Measurements from ENCODE around the gene ELSPBP1. TPM values are rescaled to one million over a fixed set of nuclear protein-coding genes. Genes with fewer than 3 reads are reported as not detected.

The ELSPBP1 gene
- polyA plus RNA-seq, 4 donors = not detected

DNA sequence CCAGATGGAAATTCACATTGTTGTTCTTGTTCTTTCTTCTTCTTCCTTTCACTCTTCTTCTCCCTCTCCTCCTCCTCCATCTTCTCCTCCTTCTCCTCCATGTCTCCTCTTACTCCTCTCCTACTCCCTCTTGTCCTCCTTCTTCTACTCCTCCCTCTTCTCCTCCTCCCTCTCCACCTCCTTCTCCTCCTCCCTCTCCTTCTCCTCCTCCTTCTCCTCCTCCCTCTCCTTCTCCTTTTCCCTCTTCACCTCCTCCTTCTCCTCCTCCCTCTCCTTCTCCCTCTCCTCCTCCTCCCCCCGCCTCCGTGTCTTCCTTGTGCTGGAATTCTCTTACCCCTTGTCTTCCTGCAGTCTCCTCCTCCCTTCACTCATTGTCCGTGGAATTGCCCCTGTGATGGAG, 31.0 kb downstream of the ELSPBP1 start:
- 71 to 80% (median 75%) methylated on average over 3 of the region's 3 CpGs for WGBS, 3 donors
- DNase-seq = no peak
- H3K27ac ChIP-seq (ENCODE audit: low read depth in 1 of 3, low read length in 2 of 3) = no peak overlapping the region
- H3K9me3 ChIP-seq (ENCODE audit: control insufficient read depth in 2 of 2, insufficient read depth in 1 of 2, low read depth in 1 of 2, low read length in 1 of 2) = no peaks in the 10 kb centered on the region
- H3K36me3 ChIP-seq (ENCODE audit: control insufficient read depth in 3 of 3, insufficient read depth in 2 of 3, low read depth in 1 of 3, low read length in 3 of 3) = no peaks in the 10 kb centered on the region
- H3K4me1 ChIP-seq (ENCODE audit: control insufficient read depth in 3 of 3, insufficient read depth in 2 of 3, low read depth in 1 of 3, low read length in 2 of 3) = no peaks in the 10 kb centered on the region
- peaks cover 0 to 4% (median 3%) of the 10 kb centered on the region in 3 donors for H3K27me3 ChIP-seq (ENCODE audit: control insufficient read depth in 3 of 3, insufficient read depth in 3 of 3, low read length in 3 of 3)
- FAIRE-seq = no peak
- no peak overlapping the region for H3K4me3 ChIP-seq (ENCODE audit: low read depth in 1 of 3, low read length in 3 of 3)

DNA sequence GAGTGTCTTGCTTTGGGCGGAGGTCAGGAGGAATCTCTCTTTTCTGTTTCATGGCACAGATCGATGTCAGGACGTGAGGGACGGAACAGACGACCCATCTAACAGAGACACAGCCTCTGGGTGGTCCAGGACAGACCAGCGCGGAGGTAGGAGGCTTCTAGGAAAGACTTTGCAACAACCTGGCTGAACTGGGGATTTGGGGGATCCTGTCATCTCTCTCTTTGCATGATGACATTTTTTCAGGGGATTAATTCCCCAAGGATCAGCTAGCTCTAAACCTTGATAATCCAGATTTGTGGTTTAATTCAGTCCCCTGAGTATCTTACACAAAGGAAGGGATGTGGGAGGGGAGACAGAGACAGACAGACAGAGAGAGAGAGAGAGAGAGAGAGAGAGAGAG, 35.0 kb downstream of the ELSPBP1 start:
- FAIRE-seq (no peak), DNase-seq (no peak)
- no peaks in the 10 kb centered on the region for H3K9me3 ChIP-seq (ENCODE audit: control insufficient read depth in 2 of 2, insufficient read depth in 1 of 2, low read depth in 1 of 2, low read length in 1 of 2)
- H3K27ac ChIP-seq (ENCODE audit: low read depth in 1 of 3, low read length in 2 of 3) = no peak overlapping the region
- WGBS, 3 donors = 74 to 80% (median 75%) methylated on average over 7 of the region's 7 CpGs
- peaks cover 0 to 4% (median 3%) of the 10 kb centered on the region in 3 donors for H3K27me3 ChIP-seq (ENCODE audit: control insufficient read depth in 3 of 3, insufficient read depth in 3 of 3, low read length in 3 of 3)
- H3K36me3 ChIP-seq (ENCODE audit: control insufficient read depth in 3 of 3, insufficient read depth in 2 of 3, low read depth in 1 of 3, low read length in 3 of 3) = no peaks in the 10 kb centered on the region
- H3K4me1 ChIP-seq (ENCODE audit: control insufficient read depth in 3 of 3, insufficient read depth in 2 of 3, low read depth in 1 of 3, low read length in 2 of 3) = no peaks in the 10 kb centered on the region
- no peak overlapping the region for H3K4me3 ChIP-seq (ENCODE audit: low read depth in 1 of 3, low read length in 3 of 3)

DNA sequence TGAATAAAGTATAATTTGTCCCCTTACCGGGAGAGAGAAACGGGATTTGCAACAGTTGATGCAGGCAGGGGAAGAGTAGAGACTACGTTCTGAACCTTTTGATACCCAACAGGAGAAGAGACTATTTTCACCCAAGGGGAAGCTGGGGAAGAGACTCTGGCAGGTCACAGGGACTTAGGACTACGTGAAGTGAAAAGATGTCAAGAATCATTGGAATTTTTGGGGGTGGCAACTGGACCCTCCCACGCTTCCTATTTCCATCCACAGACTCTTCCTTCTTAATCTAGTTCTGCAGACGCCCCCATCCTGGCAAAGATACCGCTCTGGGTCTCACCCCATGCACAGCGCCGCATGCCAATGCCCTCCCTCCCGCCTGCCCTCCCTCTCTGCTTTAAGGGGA, 35.6 kb downstream of the ELSPBP1 start:
- H3K4me3 ChIP-seq (ENCODE audit: low read depth in 1 of 3, low read length in 3 of 3) = no peak overlapping the region
- no peak overlapping the region for H3K27ac ChIP-seq (ENCODE audit: low read depth in 1 of 3, low read length in 2 of 3)
- H3K4me1 ChIP-seq (ENCODE audit: control insufficient read depth in 3 of 3, insufficient read depth in 2 of 3, low read depth in 1 of 3, low read length in 2 of 3) = no peaks in the 10 kb centered on the region
- DNase-seq = no peak
- peaks cover 0 to 4% (median 3%) of the 10 kb centered on the region in 3 donors for H3K27me3 ChIP-seq (ENCODE audit: control insufficient read depth in 3 of 3, insufficient read depth in 3 of 3, low read length in 3 of 3)
- no peaks in the 10 kb centered on the region for H3K36me3 ChIP-seq (ENCODE audit: control insufficient read depth in 3 of 3, insufficient read depth in 2 of 3, low read depth in 1 of 3, low read length in 3 of 3)
- FAIRE-seq = no peak
- H3K9me3 ChIP-seq (ENCODE audit: control insufficient read depth in 2 of 2, insufficient read depth in 1 of 2, low read depth in 1 of 2, low read length in 1 of 2) = no peaks in the 10 kb centered on the region
- WGBS, 3 donors = 68 to 72% (median 72%) methylated on average over 10 of the region's 10 CpGs

DNA sequence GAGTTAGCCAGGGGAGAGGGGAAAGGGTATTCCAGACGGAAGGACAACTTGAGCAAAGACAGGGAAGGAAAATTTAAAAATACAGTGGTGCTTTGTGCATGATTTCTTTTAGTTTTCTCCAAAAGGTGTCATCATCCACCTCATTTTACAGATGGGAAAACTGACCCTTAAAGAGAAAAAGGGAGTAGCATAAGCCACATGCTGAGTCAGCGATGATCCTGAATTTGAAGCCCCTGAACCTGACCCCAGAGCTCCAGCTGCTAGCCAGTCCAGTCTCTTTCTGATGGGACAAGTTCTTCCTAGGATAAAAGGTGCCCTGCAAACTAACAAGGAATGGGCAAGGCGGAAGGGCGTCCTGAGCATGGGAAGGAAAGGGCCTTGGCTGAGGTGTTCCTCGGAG, 39.2 kb downstream of the ELSPBP1 start:
- no peaks in the 10 kb centered on the region for H3K4me1 ChIP-seq (ENCODE audit: control insufficient read depth in 3 of 3, insufficient read depth in 2 of 3, low read depth in 1 of 3, low read length in 2 of 3)
- H3K27ac ChIP-seq (ENCODE audit: low read depth in 1 of 3, low read length in 2 of 3) = no peak overlapping the region
- H3K4me3 ChIP-seq (ENCODE audit: low read depth in 1 of 3, low read length in 3 of 3) = no peak overlapping the region
- DNase-seq (no peak), FAIRE-seq (no peak)
- 72 to 76% (median 72%) methylated on average over 5 of the region's 5 CpGs for WGBS, 3 donors
- no peaks in the 10 kb centered on the region for H3K9me3 ChIP-seq (ENCODE audit: control insufficient read depth in 2 of 2, insufficient read depth in 1 of 2, low read depth in 1 of 2, low read length in 1 of 2)
- H3K36me3 ChIP-seq (ENCODE audit: control insufficient read depth in 3 of 3, insufficient read depth in 2 of 3, low read depth in 1 of 3, low read length in 3 of 3) = no peaks in the 10 kb centered on the region
- no peaks in the 10 kb centered on the region for H3K27me3 ChIP-seq (ENCODE audit: control insufficient read depth in 3 of 3, insufficient read depth in 3 of 3, low read length in 3 of 3)

DNA sequence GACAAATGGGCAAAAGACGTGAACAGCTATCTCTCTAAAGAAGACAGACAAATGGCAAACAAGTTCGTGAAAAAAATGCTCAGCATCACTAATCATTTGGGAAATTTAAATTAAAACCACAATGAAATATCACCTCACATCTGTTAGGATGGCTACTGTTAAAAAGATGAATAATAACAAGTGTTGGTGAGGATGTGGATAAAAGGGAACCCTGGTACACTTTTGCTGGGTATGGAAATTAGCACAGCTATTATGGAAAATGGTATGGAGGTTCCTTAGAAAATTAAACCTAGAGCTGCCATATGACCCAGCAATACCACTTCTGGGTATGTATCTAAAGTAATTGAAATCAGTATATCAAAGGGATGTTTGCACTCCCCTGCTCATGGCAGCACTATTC, 42.3 kb downstream of the ELSPBP1 start:
- 75 to 90% (median 88%) methylated on average over 2 of the region's 2 CpGs for WGBS, 3 donors
- no peak for FAIRE-seq

DNA sequence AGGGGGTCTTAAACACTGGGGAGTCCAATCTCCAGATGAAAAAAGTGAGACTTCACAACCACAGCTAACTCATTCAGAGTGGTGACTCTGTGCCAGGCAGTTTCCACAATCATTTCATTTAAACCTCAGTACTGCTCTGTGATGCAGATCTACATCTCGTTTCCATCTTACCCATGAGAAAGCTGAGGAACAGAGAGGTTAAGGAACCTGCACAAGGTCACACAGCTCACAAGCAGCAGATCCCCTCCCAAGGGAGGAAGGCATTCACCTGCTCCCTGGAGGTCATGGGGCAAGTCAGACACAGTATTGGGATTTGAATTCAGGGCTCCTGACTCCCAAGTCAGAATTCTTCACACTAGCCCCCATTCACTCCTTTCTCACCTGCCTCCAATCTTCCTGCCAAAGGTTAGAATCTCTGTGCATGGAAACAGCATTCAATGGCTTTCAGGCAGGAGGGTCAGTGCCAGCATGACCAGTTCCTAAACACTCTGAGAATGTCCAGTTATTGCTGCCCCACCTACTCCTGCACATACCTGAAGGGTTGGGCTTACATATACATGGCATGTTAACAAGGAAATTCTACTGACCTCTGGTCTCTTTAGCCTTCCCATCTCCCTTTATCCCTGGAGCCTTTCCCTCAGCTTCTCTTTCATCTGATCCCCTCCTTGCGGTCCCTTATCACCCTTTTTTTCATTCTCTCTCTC, 47.6 kb downstream of the ELSPBP1 start:
- DNase-seq = no peak

More for the DNA sequence above, 42.3 kb downstream of the ELSPBP1 start:
- DNase-seq = no peak
- Histone ChIP-seq H3K36me3 (ENCODE audit: control insufficient read depth in 3 of 3, insufficient read depth in 2 of 3, low read depth in 1 of 3, low read length in 3 of 3) (no peaks in the 10 kb centered on the region), H3K27ac (ENCODE audit: low read depth in 1 of 3, low read length in 2 of 3) (no peak overlapping the region), H3K4me1 (ENCODE audit: control insufficient read depth in 3 of 3, insufficient read depth in 2 of 3, low read depth in 1 of 3, low read length in 2 of 3) (no peaks in the 10 kb centered on the region), H3K4me3 (ENCODE audit: low read depth in 1 of 3, low read length in 3 of 3) (no peak overlapping the region), H3K9me3 (ENCODE audit: control insufficient read depth in 2 of 2, insufficient read depth in 1 of 2, low read depth in 1 of 2, low read length in 1 of 2) (no peaks in the 10 kb centered on the region), H3K27me3 (ENCODE audit: control insufficient read depth in 3 of 3, insufficient read depth in 3 of 3, low read length in 3 of 3) (peaks cover 0 to 11% (median 0%) of the 10 kb centered on the region in 3 donors)

DNA sequence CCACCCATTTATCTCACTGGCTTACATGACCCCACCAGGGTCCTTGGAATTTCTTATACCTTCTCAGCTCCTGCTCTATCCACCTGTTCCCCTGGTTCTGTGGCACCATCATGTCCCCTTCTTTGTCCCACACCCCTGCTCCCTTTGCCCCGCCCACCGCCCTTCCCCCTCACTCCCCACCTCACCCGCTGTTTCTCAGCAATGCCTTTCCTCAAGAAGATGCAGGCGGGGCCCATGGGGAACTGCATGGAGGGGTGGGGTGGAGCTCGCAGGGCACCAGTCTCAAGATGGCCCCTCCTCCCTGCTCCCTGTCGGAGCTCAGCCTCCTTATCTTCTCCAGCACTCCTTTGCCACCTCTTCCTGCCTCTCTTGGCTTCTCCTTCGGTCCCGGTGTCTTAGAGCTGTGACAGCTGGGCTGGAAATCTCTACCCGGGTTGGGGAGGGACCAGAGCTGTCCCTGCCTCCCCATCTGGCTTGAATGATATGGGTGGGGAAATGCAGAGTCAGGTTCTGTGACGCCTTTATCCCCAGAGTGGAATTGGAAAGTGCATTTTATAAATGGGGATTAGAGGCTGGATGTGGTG, 49.3 kb downstream of the ELSPBP1 start, which contains the start of gene CABP5:
Gene CABP5 (minus strand): TSS at position 405 of the 584 bp plus-strand sequence. CDS start 157 bp downstream, at position 248.
- 68 to 75% (median 68%) methylated on average over 10 of the region's 10 CpGs for WGBS, 3 donors
- no peak within 1 kb of the TSS for H3K27ac ChIP-seq (ENCODE audit: low read depth in 1 of 3, low read length in 2 of 3)
- H3K27me3 ChIP-seq (ENCODE audit: control insufficient read depth in 3 of 3, insufficient read depth in 3 of 3, low read length in 3 of 3) = peaks cover 0 to 11% (median 0%) of the 10 kb centered on the region in 3 donors
- no peaks in the 10 kb centered on the region for H3K4me1 ChIP-seq (ENCODE audit: control insufficient read depth in 3 of 3, insufficient read depth in 2 of 3, low read depth in 1 of 3, low read length in 2 of 3)
- DNase-seq = no peak
- FAIRE-seq = no peak
- no peaks in the 10 kb centered on the region for H3K36me3 ChIP-seq (ENCODE audit: control insufficient read depth in 3 of 3, insufficient read depth in 2 of 3, low read depth in 1 of 3, low read length in 3 of 3)
- no peak within 1 kb of the TSS for H3K4me3 ChIP-seq (ENCODE audit: low read depth in 1 of 3, low read length in 3 of 3)
- peaks cover 0 to 3% of the 10 kb centered on the region in 2 donors for H3K9me3 ChIP-seq (ENCODE audit: control insufficient read depth in 2 of 2, insufficient read depth in 1 of 2, low read depth in 1 of 2, low read length in 1 of 2)

More for the DNA sequence above, 47.6 kb downstream of the ELSPBP1 start:
- 33 to 57% (median 46%) methylated on average over 2 of the region's 2 CpGs for WGBS, 3 donors
- H3K36me3 ChIP-seq (ENCODE audit: control insufficient read depth in 3 of 3, insufficient read depth in 2 of 3, low read depth in 1 of 3, low read length in 3 of 3) = no peaks in the 10 kb centered on the region
- no peak overlapping the region for H3K4me3 ChIP-seq (ENCODE audit: low read depth in 1 of 3, low read length in 3 of 3)
- FAIRE-seq = no peak
- H3K4me1 ChIP-seq (ENCODE audit: control insufficient read depth in 3 of 3, insufficient read depth in 2 of 3, low read depth in 1 of 3, low read length in 2 of 3) = no peaks in the 10 kb centered on the region
- no peaks in the 10 kb centered on the region for H3K9me3 ChIP-seq (ENCODE audit: control insufficient read depth in 2 of 2, insufficient read depth in 1 of 2, low read depth in 1 of 2, low read length in 1 of 2)
- H3K27ac ChIP-seq (ENCODE audit: low read depth in 1 of 3, low read length in 2 of 3) = no peak overlapping the region
- peaks cover 0 to 11% (median 0%) of the 10 kb centered on the region in 3 donors for H3K27me3 ChIP-seq (ENCODE audit: control insufficient read depth in 3 of 3, insufficient read depth in 3 of 3, low read length in 3 of 3)

DNA sequence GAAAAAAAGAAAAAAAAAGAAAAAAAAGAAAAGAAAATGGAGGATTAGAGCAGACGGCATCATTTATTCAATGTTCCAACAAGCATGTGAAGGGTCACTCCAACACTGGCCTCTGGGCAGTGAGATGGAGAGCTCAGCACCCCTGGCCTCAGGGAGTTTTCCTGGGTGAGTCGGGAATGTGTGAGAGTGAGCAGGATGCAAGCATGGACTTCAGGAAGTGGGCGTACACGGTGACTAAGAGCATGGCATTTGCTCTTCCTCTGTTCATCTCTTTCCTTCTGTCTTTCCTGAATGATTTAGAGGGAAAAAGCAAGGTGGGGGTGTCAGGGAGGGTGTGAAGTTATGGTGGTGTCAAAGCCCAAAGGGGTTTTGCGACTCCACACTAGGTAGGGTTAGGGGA, 50.1 kb downstream of the ELSPBP1 start:
- WGBS, 3 donors = 84 to 93% (median 87%) methylated on average over 5 of the region's 5 CpGs
- no peaks in the 10 kb centered on the region for H3K36me3 ChIP-seq (ENCODE audit: control insufficient read depth in 3 of 3, insufficient read depth in 2 of 3, low read depth in 1 of 3, low read length in 3 of 3)
- no peaks in the 10 kb centered on the region for H3K4me1 ChIP-seq (ENCODE audit: control insufficient read depth in 3 of 3, insufficient read depth in 2 of 3, low read depth in 1 of 3, low read length in 2 of 3)
- FAIRE-seq = no peak
- no peak for DNase-seq
- H3K27me3 ChIP-seq (ENCODE audit: control insufficient read depth in 3 of 3, insufficient read depth in 3 of 3, low read length in 3 of 3) = peaks cover 0 to 8% (median 0%) of the 10 kb centered on the region in 3 donors
- H3K4me3 ChIP-seq (ENCODE audit: low read depth in 1 of 3, low read length in 3 of 3) = no peak overlapping the region
- no peak overlapping the region for H3K27ac ChIP-seq (ENCODE audit: low read depth in 1 of 3, low read length in 2 of 3)
- H3K9me3 ChIP-seq (ENCODE audit: control insufficient read depth in 2 of 2, insufficient read depth in 1 of 2, low read depth in 1 of 2, low read length in 1 of 2) = peaks cover 0 to 3% of the 10 kb centered on the region in 2 donors

Data from small intestine (tissue), 7 donors.